Fibroblast of the conjunctiva (primary cell): Measurements from ENCODE around the gene CDKAL1.
"Not testable (repeated sequence)": the region's sequence is repeated elsewhere in the genome, so short reads cannot be mapped to it uniquely, and the experiment has no call there.

Experiments
- DNase-seq: peaks from one replicate; pipeline ENCODE4 v3.0.0-alpha.2; 2010; ENCODE audit warnings: low read depth

The CDKAL1 gene

GRCh38 chr6:21031182-21031581, 496.9 kb downstream of the CDKAL1 start:
- DNase-seq = no peak

GRCh38 chr6:21033084-21033483, 498.8 kb downstream of the CDKAL1 start:
- peak; percentile 18 for DNase-seq

- peak; percentile 87 for DNase-seq
Measured at GRCh38 chr6:21033575-21034026, 499.3 kb downstream of the CDKAL1 start.

- no peak for DNase-seq
Measured at GRCh38 chr6:21034345-21034744, 500.1 kb downstream of the CDKAL1 start.

DNA sequence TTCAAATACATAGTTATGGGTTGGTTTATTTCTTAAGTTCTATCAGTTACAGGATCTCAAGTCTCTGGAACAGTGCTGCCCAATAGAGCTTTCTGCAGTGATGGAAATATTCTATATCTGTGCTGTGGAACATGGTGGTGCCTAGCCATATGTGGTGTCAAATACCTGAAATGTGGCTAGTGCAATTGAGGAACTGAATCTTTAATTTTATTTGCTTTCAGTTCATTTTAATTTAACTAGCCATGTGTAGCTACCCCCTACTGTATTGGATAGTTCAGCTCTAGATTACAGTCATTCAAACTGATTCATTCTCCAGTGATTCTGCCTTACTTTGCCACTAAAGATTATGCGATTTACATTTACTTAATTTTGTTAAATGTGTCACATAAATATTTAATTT, 503.2 kb downstream of the CDKAL1 start:
- no peak for DNase-seq

- no peak for DNase-seq
Measured at GRCh38 chr6:21039926-21040325, 505.7 kb downstream of the CDKAL1 start.

DNA sequence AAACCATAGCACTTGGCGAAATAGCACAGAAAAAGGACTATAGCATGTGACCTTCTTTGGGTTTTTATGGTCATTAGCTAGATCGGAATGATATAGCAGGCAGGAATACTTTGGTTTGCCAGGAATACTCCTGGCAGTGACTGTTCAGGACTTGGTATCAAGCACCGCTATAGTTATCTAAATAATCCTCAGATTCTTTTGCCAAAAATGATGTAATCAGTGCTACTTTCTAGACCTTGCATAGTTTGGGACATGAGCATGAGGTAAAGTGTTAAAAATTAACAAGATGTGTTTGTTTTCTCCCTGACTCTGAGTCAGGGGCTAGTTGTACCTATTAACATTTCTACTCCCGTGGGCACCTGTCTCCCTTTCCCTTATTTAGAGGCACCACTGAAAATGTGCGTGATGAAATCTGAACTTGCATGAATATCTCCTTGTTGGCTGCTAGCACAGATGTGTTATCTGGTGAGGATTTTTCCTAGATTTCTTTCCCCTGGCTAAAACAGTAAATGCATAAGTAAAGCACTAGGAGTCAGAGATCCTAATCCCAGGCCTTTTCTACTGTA, 511.0 kb downstream of the CDKAL1 start:
- no peak for DNase-seq

GRCh38 chr6:21046276-21046675, 512.0 kb downstream of the CDKAL1 start:
- DNase-seq = no peak

GRCh38 chr6:21048047-21048446, 513.8 kb downstream of the CDKAL1 start:
- no peak for DNase-seq

- DNase-seq = no peak
Measured at GRCh38 chr6:21049148-21049547, 514.9 kb downstream of the CDKAL1 start.

DNA sequence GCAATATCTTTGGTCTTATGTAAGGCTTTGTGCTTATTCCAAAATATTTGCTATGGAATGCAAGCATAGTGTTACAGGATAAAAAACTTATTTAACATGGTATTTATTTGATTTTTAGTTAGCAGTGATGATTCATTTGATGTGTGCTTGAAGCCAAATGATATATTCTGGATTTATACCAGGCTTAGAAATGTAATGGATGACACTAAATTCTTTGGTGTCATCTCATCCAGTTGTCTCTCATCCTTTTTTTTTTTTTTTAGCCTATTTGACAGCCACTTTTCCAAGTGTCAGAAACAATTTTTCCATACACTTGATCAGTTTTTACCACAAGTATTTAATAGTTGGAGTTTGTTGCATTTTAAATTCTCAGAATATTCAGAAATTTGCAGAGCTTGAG, 515.3 kb downstream of the CDKAL1 start:
- no peak for DNase-seq

GRCh38 chr6:21050935-21051334, 516.7 kb downstream of the CDKAL1 start:
- DNase-seq = no peak

- DNase-seq = no peak
Measured at GRCh38 chr6:21051777-21052176, 517.5 kb downstream of the CDKAL1 start.

- DNase-seq = no peak
Measured at GRCh38 chr6:21053612-21054011, 519.4 kb downstream of the CDKAL1 start.

DNA sequence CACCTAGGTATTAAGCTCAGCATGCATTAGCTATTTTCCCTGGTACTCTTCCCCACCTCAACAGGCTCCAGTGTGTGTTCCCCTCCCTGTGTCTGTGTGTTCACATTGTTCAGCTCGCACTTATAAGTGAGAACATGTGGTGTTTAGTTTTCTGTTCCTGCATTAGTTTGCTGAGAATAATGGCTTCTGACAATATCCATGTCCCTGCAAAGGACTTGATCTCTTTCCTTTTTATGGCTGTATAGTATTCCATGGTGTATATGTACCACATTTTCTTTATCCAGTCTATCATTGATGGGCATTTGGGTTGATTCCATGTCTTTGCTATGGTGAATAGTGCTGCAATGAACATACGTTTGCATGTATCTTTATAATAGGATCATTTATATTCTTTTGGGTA, 521.2 kb downstream of the CDKAL1 start:
- DNase-seq = not testable (repeated sequence)

- no peak for DNase-seq
Measured at GRCh38 chr6:21061892-21062291, 527.6 kb downstream of the CDKAL1 start.

DNA sequence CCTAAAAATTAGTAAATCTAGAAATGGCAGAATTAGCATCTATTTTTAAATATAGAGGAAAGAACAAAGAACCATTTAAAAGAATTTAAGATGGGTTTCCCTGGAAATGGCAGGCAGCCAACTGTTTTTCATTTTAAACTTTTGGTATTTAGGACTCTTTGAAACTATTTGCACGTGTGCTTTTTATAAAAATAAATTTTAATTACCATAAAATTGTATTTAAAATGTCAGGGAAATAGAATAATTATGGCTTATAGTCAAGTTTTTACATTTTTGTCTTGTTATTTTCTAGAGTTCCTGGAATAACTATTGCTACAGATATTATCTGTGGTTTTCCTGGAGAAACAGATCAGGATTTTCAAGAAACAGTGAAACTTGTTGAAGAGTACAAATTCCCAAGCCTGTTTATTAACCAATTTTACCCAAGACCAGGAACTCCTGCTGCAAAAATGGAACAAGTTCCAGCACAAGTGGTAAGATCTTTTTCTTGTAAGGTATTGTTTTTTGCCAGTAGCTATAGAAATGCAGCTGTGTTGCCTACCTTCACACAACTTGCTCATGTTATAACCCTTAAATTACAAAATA, 530.6 kb downstream of the CDKAL1 start:
- no peak for DNase-seq

- DNase-seq = no peak
Measured at GRCh38 chr6:21067521-21067920, 533.3 kb downstream of the CDKAL1 start.

DNA sequence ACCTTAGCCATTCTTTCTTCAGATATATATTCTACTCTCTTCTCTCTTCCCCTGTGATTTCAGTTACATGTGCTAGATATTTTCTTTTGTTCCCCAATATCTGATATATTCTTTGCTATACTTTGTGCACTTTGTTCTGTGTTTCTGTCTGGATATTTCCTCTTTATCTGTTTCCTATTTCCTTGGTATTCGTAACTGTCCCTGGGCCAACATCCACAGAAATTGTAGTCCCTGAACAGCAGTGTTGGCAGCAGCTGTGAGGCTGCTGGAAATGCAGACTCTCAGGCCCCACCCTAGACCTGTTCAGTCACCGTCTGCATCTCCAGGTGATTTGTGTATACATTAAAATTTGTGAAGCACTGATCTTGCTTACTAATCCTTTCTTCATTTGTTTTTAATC, 536.4 kb downstream of the CDKAL1 start:
- DNase-seq = no peak

- DNase-seq = no peak
Measured at GRCh38 chr6:21071780-21072468, 537.7 kb downstream of the CDKAL1 start.

DNA sequence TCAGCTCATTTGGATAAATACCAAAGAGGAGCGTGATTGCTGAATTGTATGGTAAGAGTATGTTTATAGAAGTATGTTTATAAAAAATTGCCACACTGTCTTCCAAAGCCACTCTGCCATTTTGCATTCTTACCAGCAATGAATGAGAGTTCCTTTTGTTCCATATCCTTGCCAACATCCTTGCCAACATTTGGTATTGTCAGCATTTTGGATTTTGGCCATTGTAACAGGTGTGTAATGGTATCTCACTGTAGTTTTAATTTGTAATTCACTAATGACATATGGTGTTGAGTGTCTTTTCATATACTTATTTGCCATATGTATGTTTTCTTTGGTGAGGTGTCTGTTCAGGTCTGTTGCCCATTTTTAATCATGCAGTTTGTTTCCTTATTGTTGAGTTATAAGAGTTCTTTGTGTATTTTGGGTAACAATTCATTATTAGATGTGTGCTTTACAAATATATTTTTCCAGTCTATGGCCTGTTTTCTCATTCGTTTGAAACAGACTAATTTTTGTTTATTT, 539.1 kb downstream of the CDKAL1 start:
- DNase-seq = no peak

DNA sequence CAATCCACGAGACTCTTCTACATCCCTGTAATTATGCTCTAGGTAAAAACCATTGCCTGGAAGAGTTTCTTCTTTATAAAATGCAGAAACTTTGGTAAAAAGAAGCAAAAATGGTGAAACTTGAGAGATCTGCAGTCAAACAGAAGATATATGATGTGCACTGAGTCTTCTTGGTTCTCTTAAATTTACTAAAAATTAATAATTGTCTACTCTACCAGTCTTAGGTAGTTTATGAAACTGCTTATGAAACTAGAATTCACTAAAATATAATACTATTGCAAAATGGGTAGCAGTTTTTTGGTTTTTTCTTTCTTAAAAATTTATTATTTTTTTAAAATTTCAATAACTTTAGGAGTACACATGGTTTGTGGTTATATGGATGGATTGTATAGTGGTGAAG, 540.2 kb downstream of the CDKAL1 start:
- no peak for DNase-seq

DNA sequence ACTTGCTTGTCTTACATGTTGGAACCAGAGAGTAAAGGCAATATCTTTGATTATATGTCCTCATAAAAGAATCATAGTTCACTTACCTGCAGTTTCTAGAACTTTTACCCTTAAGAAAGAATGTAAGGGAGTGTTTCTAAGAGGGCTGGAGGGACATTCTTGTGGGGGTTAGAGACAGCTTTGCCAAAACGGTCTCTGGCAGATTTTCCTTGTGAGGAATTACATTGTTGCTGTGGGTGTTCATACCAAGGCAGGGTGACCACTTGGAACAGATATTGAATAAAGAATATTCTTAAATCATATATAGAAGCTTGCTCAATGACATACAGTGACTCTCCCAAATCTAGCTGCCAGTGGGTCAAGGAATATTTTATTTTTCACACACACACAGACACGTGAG, 541.7 kb downstream of the CDKAL1 start:
- DNase-seq = no peak
